NB4 (cell line): ENCODE data around the gene THRA.
A peak's percentile ranks its signal among the peaks of the same experiment; 100 is the strongest.

Experiments used
- DNase-seq: peaks from one replicate; pipeline ENCODE4 v3.0.0; 2010; ENCODE audit warnings: low read depth
- H3K4me3 ChIP-seq: one replicate; pipeline ENCODE4 v1.5.1; 2011; ENCODE audit warnings: mild to moderate bottlenecking, low read depth, low read length, moderate library complexity
- CTCF ChIP-seq: IDR thresholded peaks from one replicate; pipeline ENCODE4 v1.5.1; 2012; ENCODE audit warnings: low read depth, low read length
- MYC ChIP-seq: IDR thresholded peaks from 2 replicates; pipeline ENCODE4 v1.6.1; 2011; ENCODE audit warnings: low read depth, low read length
- POLR2A ChIP-seq: IDR thresholded peaks from 2 replicates; pipeline ENCODE4 v1.6.1; 2011; ENCODE audit warnings: mild to moderate bottlenecking; ENCODE audit not compliant: insufficient read length; ENCODE audit errors: extremely low read depth
- TF ChIP-seq, protein P1 (sequence below): IDR thresholded peaks from 2 replicates; pipeline ENCODE4 v1.6.1; 2011; ENCODE audit warnings: low read depth, low read length

THRA gene

DNA sequence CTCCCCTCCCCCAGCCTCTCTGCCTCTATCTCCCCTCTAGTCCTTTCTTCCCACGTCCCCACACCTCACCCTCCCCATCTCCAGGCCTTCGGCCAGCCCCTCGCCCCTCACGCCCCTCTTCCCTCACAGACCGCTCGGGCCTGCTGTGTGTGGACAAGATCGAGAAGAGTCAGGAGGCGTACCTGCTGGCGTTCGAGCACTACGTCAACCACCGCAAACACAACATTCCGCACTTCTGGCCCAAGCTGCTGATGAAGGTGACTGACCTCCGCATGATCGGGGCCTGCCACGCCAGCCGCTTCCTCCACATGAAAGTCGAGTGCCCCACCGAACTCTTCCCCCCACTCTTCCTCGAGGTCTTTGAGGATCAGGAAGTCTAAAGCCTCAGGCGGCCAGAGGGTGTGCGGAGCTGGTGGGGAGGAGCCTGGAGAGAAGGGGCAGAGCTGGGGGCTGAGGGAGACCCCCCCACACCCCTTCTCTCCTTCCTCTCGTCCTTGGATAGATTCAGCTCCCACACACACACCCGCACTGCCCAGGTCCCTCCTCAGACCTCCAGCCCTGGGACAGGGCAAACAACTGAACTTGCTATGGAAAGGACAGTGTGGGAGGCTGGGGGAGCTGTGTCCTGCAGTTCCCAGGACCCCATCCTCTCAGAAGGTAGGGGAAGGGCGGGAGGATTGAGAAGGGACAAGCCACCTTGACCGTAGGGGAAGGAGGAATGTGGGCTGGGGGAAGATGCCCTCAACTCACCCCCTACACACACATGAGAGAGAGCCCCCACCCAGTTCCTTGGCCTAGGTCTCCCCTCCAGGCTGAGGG is 26.5 kb downstream of the THRA start:
- TF ChIP-seq POLR2A (no peak), MYC (no peak), CTCF (no peak)
- TF ChIP-seq, protein P1, sequence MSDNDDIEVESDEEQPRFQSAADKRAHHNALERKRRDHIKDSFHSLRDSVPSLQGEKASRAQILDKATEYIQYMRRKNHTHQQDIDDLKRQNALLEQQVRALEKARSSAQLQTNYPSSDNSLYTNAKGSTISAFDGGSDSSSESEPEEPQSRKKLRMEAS = no peak
- no peak overlapping the region for H3K4me3 ChIP-seq
- DNase-seq = no peak

DNA sequence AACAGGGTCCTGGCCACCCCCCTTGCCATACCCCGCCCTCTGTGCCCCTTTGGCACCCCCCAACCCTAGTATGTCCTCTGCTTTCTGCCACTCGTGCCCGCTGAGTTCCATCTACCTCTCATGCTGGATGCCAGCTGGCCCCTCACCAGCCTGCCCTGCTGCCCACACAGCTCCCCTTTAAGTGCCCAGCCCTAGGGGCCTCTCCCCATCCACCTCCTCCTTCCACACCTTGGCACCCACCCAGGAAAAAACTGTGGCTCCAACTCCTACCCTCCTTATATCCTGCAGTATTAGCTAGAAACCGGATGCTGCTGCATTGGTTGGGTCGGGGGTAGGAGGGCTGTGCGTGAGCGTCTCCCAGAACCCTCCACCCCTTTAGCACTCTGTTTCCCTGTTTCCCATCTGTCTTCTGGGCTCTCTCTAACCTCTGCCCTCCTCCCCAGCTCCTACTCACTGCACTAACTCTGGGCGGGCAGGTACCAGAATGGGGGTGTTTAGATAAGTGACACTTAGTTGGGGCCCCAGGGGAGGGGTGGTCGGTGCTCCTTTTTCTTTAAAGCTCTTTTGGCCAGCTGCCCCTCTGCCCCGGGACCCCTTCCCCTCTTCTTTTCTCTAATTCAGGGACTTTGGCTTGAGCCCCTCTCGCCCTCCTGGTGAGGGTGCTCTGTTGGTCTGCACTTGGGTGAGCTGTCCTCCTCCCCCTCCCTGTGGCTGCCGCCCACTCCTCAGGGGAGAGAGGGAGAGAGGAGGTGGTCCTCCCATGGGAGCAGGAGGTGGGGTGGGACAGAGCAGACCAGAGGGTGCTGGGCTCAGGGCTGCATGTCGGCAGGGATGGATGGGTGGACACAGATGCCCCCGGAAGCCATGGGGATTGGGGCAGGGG is 27.7 kb downstream of the THRA start:
- no peak overlapping the region for H3K4me3 ChIP-seq
- no peak for DNase-seq
- TF ChIP-seq, protein P1 = no peak
- no peak for TF ChIP-seq MYC
- no peak for TF ChIP-seq POLR2A
- no peak for TF ChIP-seq CTCF

- H3K4me3 ChIP-seq = no peak overlapping the region
- no peak for TF ChIP-seq MYC
- TF ChIP-seq, protein P1 = no peak
- TF ChIP-seq POLR2A = no peak
- no peak for TF ChIP-seq CTCF
- peak; percentile 42 for DNase-seq
These were observed 29.1 kb downstream of the THRA start for GRCh38 chr17:40091691-40092397.

DNA sequence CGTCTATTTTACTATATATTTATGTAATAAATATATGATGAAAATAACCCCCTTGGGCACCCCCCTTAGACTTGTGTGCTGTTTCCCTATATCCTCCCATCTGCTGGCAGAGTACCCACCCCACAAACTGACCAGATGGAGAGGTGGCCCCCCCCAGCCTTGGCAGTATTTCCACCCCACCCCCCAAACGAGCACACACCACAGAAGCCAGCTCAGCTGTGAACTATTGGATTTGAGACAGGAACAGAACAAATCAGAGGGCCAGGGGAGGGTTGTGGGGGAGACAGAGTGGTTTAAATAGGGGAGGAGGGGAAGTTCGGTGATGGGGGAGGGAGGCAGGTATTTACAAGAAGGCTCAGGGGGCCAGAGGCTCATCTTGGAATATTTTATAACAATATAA is 29.8 kb downstream of the THRA start:
- DNase-seq = no peak
- H3K4me3 ChIP-seq = no peak overlapping the region
- TF ChIP-seq POLR2A (no peak), CTCF (no peak), MYC (no peak)
- TF ChIP-seq, protein P1 = no peak

DNA sequence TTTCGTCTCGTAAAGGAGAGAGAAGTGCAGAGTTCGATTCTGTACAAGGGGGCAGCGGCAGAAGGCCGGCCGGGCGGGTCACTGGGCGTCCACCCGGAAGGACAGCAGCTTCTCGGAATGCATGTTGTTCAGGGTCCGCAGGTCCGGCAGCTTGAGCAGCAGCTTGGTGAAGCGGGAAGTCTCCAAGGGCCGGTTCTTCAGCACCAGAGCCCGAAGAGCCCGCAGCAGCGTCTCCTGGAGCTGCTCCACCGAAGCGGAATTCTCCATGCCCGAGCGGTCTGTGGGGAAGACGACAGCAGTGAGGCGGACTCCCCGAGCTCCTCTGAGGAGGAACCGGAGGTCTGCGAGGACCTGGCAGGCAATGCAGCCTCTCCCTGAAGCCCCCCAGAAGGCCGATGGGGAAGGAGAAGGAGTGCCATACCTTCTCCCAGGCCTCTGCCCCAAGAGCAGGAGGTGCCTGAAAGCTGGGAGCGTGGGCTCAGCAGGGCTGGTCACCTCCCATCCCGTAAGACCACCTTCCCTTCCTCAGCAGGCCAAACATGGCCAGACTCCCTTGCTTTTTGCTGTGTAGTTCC is 30.3 kb downstream of the THRA start:
- H3K4me3 ChIP-seq = no peak overlapping the region
- TF ChIP-seq, protein P1 = no peak
- TF ChIP-seq CTCF = no peak
- TF ChIP-seq MYC = no peak
- TF ChIP-seq POLR2A = no peak

More for the DNA sequence above, 30.3 kb downstream of the THRA start:
- DNase-seq = no peak
